ENCODE results near the gene RILP.

Gene RILP

GRCh38 chr17:1604831-1605528, 44.7 kb downstream of the RILP start:
- DNase-seq (ENCODE audit: low read depth) = no peak

- DNase-seq (ENCODE audit: low read depth) = no peak
These were observed 48.1 kb downstream of the RILP start for GRCh38 chr17:1601571-1601970.

- no peak for DNase-seq (ENCODE audit: low read depth)
These were observed 51.1 kb downstream of the RILP start for GRCh38 chr17:1598399-1599095.

- DNase-seq (ENCODE audit: low read depth) = no peak
These were observed 51.8 kb downstream of the RILP start for GRCh38 chr17:1597861-1598342.
